NCI-H82 treated with DMSO at 0.1 percent for 48 hours (cell line): ENCODE data around the gene C19orf67.

Experiments
- DNase-seq: peaks from one replicate; lab custom pipeline; 2025; ENCODE audit not compliant: unreplicated experiment; lab: John Stamatoyannopoulos, UW

The C19orf67 gene

GRCh38 chr19:14110650-14111049 lies 25.1 kb upstream of the C19orf67 start:
- DNase-seq, result no peak

DNA sequence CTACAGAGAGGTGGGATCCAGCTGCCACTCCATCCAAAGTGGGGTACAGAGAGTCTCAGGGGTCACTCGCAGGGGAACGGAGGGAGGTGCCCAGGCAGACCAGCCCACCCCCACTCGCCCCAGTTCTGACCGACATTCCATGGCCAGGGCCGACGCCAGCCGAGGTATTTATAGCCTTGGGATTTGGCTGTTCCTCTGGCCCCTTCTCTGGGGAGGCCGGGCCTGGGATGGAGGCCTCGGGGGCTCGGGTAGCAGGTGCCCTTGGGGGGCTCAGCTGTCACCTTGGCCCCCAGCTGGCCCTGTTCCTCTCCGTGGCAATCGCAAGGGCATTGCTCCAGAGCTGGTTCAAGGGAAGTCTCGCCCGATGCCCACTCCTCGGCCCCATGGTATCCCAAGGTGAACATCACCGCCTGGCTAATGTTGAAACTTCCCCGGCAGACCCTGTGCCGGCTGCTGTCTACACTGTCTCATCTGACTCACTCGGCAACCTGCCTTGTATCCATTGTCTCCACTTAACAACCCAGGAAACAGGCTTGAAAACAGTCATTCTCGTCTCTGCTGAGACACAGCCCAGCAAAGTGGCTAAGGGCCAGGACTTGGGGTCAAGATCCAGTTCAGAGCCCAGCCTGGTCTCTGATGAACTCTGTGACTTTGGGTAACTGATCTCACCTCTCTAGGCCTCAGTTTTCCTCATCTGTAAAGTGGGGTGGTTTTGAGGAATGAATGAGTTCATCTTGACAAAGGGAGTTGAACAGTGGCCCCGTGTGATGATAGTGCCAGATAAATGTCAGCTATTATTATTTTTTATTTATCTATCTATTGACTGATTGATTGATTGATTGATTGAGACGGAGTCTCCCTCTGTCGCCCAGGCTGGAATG lies 22.2 kb upstream of the C19orf67 start:
- no peak for DNase-seq

DNA sequence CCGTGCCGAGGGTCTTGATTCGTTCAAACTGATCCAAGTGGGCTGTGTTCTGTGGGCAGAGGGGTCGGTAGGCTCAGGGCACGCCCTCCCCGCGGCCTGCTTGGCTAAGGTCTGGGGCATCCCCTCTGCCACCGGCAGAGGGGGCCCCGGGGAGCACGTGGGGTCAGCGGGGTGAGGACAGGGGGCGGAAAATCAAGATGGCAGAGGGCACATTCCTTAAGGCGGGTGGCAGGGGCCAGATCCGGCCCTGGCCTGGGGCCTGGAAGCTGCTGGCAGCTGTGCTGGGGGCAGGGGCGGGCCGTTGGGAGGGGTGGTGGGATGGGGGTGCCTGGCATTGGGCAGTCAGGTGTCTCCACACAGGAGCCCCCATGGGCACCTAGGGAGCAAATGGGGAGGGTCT lies 21.3 kb upstream of the C19orf67 start:
- DNase-seq, result no peak

DNA sequence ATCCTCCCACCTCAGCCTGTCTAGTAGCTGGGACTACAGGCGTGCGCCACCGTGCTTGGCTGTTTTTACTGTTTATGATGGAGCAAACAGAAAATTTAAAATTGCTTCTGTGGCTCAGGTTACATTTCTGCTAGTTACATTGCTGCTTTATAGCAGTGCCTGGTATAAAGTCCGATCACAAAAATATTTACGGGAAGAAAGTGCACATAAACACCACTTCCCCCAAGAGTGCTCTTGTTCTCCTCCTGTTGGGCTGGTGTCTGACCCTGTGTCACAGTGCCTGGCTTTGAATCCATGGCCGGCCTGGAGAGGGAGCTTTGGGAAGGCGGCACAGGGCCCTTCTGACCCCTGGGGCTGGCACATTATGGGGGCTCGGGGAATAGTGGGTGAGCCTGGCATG lies 20.1 kb upstream of the C19orf67 start:
- DNase-seq, result no peak

- no peak for DNase-seq
These were observed 17.7 kb upstream of the C19orf67 start for GRCh38 chr19:14103310-14103709.

- no peak for DNase-seq
These were observed 17.2 kb upstream of the C19orf67 start for GRCh38 chr19:14102756-14103155.

- DNase-seq, result no peak
These were observed 16.6 kb upstream of the C19orf67 start for GRCh38 chr19:14102102-14102696.

- no peak for DNase-seq
These were observed 15.5 kb upstream of the C19orf67 start for GRCh38 chr19:14101003-14101545.

DNA sequence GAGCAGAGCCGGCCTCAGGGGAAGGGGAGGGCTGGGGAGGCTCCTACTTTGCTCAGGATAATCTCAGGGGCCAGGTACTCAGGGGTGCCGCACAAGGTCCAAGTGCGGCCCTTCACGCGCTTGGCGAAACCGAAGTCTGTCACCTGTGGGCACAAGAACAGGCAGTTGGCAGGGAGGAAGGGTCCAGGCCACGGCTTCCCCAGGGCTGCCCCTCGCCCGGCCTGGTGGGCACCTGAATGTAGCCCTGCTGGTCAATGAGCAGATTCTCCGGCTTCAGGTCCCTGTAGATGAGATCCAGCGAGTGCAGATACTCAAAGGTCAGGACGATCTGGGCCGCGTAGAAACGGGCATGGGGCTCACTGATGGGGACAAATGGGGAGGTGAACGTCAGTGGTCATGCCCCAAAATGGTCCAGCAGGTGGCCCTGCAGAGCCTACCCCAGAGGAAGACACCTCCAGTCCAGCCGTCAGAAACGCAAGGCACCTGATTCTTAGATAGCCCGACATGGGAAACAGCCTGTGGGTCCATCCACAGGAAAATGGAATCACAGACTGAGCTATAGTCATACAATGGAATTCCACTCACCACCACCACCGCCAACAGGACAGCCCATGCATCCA lies 12.1 kb upstream of the C19orf67 start:
- DNase-seq, result no peak

DNA sequence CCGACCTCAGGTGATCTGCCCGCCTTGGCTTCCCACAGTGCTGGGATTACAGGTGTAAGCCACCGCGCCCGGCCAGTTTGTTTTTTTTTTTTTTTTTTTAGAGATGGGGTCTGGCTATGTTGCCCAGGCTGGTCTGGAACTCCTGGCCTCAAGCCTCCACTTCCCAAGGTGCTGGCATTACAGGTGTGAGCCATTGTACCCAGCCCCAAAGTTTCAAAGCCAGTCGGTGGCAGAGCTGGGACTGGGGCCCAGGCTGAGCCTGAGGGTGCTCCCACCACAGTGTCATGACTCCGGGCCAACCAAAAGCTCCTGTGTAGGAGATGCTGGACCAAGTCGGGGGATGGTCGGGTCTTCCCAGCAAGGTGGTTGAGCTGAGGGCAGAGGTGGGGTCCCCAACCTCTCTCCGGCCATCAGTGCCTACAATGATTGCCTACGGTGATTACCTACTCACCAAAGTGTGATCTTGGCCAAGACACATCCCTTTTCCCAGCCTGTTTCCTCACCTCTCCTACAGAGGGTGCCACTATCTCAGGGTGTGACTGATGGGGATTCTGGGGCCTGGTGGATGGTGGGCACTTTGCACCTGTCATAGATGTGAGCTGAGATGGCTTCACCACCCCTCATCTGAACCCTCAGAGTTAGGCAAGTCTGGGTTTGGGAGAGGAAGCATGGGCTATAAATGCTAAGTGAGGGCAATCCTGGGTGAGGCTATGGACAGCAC lies 10.8 kb upstream of the C19orf67 start:
- DNase-seq, result no peak

DNA sequence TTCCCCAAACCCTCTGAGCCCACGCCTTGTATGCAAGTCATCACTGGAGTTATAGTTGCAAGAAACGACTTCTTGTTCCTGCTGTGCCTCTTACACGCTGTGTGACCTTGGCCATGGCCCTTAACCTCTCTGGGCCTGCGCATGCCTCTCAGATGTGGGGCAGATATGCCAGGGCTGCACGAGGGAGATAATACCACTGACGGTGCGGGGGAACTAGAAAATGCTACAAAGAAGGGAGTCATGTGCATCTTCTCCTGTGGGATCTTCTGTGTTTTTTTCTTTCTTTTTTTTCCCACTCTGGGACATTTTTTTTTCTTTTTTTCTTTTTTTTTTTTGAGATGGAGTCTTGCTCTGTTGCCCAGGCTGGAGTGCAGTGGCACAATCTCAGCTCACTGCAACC lies 9.3 kb upstream of the C19orf67 start:
- no peak for DNase-seq

- no peak for DNase-seq
These were observed 7.7 kb upstream of the C19orf67 start for GRCh38 chr19:14093117-14093823.

DNA sequence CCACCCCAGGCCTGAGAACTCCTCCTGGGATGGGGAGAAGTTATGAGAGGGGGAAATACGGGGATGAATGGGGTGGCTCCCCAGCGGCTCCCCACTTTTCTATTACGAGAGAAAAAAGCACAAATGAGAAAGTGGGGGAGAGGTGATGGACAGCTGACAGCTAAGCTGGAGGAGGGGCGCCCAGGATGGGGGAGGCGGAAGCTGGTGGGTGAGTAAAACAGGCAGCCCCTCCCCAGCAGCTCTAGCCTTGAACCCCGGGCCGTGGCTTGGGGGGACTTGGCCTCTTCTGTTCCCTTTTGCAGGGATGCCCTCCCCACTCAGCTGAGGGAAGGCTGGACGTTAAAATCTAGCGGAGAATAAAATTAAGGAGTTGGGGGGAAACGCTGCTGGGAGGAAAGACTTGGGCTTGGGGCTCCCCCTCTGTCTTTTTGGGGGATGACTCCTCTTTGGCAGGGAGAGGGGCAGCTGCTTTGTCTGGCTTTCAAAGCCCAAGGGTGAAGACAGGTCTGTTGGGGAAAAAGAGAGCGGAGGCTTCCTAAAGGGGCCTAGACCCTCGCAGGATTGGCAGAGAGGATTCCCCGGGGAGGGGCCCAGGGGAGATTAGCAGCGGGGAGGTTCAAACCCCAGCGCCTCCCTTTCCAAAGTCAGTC lies 6.4 kb upstream of the C19orf67 start:
- DNase-seq, result peak; percentile 51

DNA sequence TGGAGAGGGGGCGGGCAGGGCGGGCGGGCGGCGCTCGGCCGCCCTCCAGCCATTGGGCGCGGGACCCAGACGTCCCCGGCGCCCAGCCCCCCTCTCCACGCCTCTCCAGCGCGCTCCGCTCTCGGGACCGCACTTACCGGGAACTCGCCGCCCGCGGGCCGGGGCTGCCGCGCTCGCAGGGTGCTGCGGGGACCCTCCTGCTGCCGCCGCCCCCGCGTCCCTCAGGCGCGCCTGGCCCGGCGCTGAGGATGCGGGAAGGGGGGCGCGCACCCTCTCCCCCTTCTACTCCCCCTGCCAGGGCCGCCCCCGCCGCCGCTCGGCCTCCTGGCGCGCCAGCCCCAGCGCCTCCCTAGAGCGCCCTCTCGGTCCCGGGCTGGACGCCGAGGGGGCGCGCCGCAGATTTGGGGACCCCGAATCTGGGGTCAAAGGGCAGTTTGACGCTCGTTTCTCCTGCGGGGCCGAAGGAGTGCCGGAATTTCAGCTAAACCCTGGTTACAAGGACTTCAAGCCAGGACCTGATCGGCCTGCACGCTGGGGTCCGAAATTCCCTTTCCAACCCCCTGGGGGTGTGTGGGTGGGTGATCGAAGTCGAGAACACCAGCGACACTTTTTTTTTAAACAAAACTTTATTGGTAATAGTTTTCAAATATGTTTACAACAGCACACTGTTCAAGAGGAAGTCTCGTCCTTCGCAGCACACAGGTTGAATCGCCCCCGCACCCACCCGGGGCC lies 5.7 kb upstream of the C19orf67 start:
- peak; percentile 65 for DNase-seq

- DNase-seq, result peak; percentile 88
These were observed 5.0 kb upstream of the C19orf67 start, which contains the start of gene SAMD1 for GRCh38 chr19:14090509-14091080. Gene SAMD1, minus strand, starts transcription at chr19:14090751.

DNA sequence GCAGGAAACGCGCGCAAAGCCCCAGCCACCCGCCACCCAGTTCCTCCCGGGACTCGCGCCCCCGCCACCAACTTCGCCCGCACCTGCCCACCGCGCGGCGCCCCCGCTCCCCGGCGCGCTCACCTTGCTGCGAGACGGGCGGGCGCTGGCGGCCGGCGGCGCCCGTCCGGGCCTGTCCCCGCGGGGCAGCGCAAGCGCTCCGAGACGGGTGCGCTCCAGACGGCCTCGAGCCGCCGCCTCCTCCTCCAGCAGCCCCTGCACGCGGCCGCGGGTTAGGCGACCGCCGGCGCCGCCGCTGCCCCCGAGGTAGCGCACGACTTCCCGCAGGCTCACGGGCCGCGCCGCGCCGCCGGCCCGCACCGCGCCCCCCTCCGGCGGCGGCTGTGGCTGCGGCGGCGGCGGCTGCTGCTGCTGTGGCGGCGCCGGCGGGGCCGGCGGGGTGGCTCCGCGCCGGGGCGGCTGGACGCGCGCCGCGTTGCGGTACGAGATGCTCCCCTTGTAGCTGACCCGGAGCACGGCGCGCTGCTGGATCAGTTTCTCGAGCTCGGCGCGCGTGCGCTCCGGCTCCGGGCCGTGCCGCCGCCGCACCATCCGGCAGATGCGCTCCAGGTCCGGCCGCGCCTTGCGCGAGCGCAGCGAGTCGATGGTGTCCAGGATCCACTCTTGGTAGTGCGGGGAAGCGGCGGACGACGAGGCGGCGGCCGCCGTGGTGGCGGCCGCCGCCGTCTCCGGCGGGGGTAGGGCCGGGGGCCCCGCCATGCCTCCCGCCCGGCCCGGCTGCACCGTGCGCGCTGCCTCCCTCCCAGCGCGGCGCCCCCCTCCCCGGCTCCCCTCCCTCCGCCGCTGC lies 4.3 kb upstream of the C19orf67 start:
- DNase-seq, result no peak

DNA sequence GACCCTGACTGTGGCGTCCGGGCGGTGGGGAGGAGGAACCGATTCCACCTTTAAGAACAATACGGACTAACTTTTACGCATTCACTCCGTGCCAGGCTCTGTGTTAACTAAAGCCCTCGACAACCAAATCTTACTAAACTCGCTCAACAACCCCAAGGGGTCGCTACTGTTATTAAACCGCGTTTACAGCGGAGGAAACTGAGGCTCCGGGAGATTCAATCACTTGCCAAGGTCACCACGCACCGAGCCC lies 3.8 kb upstream of the C19orf67 start:
- no peak for DNase-seq

GRCh38 chr19:14088634-14089411 lies 3.2 kb upstream of the C19orf67 start:
- DNase-seq, result no peak
